GM10266 (cell line): ENCODE data around the gene METTL6.
"Not testable (repeated sequence)": the region's sequence is repeated elsewhere in the genome, so short reads cannot be mapped to it uniquely, and the experiment has no call there.

ENCODE experiments used
- DNase-seq: peaks from one replicate; pipeline ENCODE4 v3.0.0; 2012; ENCODE audit errors: extremely low spot score
- CTCF ChIP-seq: IDR thresholded peaks from 2 replicates; pipeline ENCODE4 v1.5.1; 2012; ENCODE audit warnings: mild to moderate bottlenecking, low read depth; ENCODE audit not compliant: control insufficient read depth, insufficient read depth; ENCODE audit errors: missing control alignments

Gene METTL6

GRCh38 chr3:15427981-15428380 is 637 bp upstream of the METTL6 start:
- TF ChIP-seq CTCF, result no peak
- no peak for DNase-seq

GRCh38 chr3:15426579-15427118 is 695 bp downstream of the METTL6 start:
- TF ChIP-seq CTCF, result no peak
- no peak for DNase-seq

- DNase-seq, result no peak
- TF ChIP-seq CTCF, result no peak
These were observed 6.5 kb downstream of the METTL6 start for GRCh38 chr3:15420871-15421270.

- not testable (repeated sequence) for DNase-seq
These were observed 16.4 kb downstream of the METTL6 start for GRCh38 chr3:15410966-15411365.

- DNase-seq, result no peak
These were observed 17.6 kb downstream of the METTL6 start for GRCh38 chr3:15409774-15410173.

GRCh38 chr3:15409239-15409638 is 18.1 kb downstream of the METTL6 start:
- DNase-seq, result no peak
- no peak for TF ChIP-seq CTCF

More at GRCh38 chr3:15409774-15410173, 17.6 kb downstream of the METTL6 start:
- TF ChIP-seq CTCF, result no peak

GRCh38 chr3:15405448-15406050 is 21.8 kb downstream of the METTL6 start:
- peak; percentile 65 for TF ChIP-seq CTCF
- peak; percentile 57 for DNase-seq

- no peak for DNase-seq
- TF ChIP-seq CTCF, result no peak
These were observed 22.6 kb downstream of the METTL6 start for GRCh38 chr3:15404767-15405166.
